Parathyroid adenoma (tissue), 2 donors: ENCODE results near the gene KCNH1.

Source experiments
- H2AFZ ChIP-seq: fragments of 300-600 bp; sonication (generic); one replicate; pipeline ENCODE4 v1.7.0; 2017; ENCODE audit warnings: antibody characterized with exemption, mild to moderate bottlenecking
- H3K27ac ChIP-seq: fragments of 300-600 bp; sonication (generic); one replicate; pipeline ENCODE4 v1.7.0; 2017
- H3K27me3 ChIP-seq: fragments of 300-600 bp; sonication (generic); one replicate; pipeline ENCODE4 v1.7.0; 2017; ENCODE audit warnings: low read length; ENCODE audit not compliant: control insufficient read depth, insufficient read depth
- H3K36me3 ChIP-seq: fragments of 300-600 bp; sonication (generic); one replicate; pipeline ENCODE4 v1.7.0; 2017; ENCODE audit warnings: low read length; ENCODE audit not compliant: control insufficient read depth, insufficient read depth
- H3K4me1 ChIP-seq: fragments of 300-600 bp; sonication (generic); one replicate; pipeline ENCODE4 v1.7.0; 2017; ENCODE audit warnings: control low read depth
- H3K4me2 ChIP-seq: fragments of 300-600 bp; sonication (generic); one replicate; pipeline ENCODE4 v1.7.0; 2017; ENCODE audit warnings: low read length
- H3K4me3 ChIP-seq: fragments of 300-600 bp; sonication (generic); one replicate; pipeline ENCODE4 v1.7.0; 2017; ENCODE audit warnings: low read depth, low read length
- H3K79me2 ChIP-seq: fragments of 300-600 bp; sonication (generic); one replicate; pipeline ENCODE4 v1.7.0; 2017; ENCODE audit warnings: control low read depth
- H3K9ac ChIP-seq: fragments of 300-600 bp; sonication (generic); one replicate; pipeline ENCODE4 v1.7.0; 2017; ENCODE audit warnings: mild to moderate bottlenecking
- H3K9me3 ChIP-seq: fragments of 300-600 bp; sonication (generic); one replicate; pipeline ENCODE4 v1.7.0; 2017; ENCODE audit warnings: low read length; ENCODE audit not compliant: control insufficient read depth
- TF ChIP-seq, protein P1 (sequence below): fragments of 300-600 bp; sonication (generic); IDR thresholded peaks from one replicate; pipeline ENCODE4 v1.7.0; 2017; ENCODE audit warnings: antibody characterized with exemption, mild to moderate bottlenecking
- donor health status: primary hyperparathyroidism.

Gene KCNH1

DNA sequence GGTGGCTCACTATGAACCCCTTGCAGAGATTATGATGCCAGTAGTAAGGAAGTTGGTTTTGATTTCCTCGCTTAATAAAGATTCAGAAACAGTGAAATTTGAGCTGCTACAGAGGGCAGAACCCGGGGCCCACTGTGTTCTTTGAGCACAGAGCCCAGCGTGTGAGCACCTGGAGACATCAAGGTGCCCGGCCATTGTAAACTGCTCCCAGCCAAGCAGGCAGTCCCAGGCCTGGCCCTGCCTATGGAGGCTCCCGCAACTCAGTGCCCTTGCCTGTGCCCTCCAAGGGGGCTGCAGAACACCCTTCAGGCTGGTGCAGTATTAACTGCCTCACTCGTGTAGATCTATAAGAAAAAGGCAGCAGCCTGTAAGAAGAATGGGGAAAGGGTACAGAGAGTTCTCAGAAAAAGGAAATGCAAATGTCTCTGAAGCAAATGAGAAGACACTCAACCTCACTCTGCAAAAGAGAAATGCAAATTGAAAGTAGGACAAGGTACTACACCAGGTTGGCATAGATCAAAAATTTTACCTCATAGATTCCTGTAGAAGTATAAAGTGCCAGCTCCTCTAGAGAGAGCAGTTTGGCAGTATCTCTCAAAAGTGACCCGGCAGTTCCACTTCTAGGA, 481.5 kb downstream of the KCNH1 start:
- H3K4me3 ChIP-seq, result no peak overlapping the region
- no peaks in the 10 kb centered on the region for H3K9me3 ChIP-seq
- no peak overlapping the region for H3K9ac ChIP-seq
- H3K27ac ChIP-seq, result no peak overlapping the region
- no peaks in the 10 kb centered on the region for H3K27me3 ChIP-seq
- H3K4me1 ChIP-seq, result no peaks in the 10 kb centered on the region
- H2AFZ ChIP-seq, result no peak overlapping the region
- H3K79me2 ChIP-seq, result no peaks in the 10 kb centered on the region
- no peaks in the 10 kb centered on the region for H3K36me3 ChIP-seq
- H3K4me2 ChIP-seq, result no peak overlapping the region
- TF ChIP-seq, protein P1, sequence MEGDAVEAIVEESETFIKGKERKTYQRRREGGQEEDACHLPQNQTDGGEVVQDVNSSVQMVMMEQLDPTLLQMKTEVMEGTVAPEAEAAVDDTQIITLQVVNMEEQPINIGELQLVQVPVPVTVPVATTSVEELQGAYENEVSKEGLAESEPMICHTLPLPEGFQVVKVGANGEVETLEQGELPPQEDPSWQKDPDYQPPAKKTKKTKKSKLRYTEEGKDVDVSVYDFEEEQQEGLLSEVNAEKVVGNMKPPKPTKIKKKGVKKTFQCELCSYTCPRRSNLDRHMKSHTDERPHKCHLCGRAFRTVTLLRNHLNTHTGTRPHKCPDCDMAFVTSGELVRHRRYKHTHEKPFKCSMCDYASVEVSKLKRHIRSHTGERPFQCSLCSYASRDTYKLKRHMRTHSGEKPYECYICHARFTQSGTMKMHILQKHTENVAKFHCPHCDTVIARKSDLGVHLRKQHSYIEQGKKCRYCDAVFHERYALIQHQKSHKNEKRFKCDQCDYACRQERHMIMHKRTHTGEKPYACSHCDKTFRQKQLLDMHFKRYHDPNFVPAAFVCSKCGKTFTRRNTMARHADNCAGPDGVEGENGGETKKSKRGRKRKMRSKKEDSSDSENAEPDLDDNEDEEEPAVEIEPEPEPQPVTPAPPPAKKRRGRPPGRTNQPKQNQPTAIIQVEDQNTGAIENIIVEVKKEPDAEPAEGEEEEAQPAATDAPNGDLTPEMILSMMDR, result no peak

DNA sequence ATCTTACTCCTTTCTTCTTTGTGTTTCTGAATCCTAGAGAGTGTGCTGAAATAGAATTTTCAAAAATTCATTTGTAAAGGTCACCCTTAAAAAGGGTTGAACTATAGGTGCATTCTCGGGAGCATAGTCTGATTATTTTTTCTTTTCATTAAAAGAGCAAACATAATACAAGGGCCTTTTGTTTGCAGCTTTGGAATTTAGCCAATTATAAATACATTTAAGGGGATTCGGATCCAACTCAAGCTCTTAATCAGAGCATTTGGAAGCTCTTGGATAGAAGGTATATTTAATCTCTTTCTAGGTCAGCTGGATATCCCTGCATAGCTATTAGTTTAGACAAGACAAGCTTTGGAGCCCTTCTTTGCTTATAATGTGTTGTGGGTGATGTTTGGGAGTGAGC, 483.5 kb downstream of the KCNH1 start:
- H2AFZ ChIP-seq, result no peak overlapping the region
- H3K36me3 ChIP-seq, result no peaks in the 10 kb centered on the region
- H3K79me2 ChIP-seq, result no peaks in the 10 kb centered on the region
- TF ChIP-seq, protein P1, result no peak
- no peak overlapping the region for H3K4me3 ChIP-seq
- no peaks in the 10 kb centered on the region for H3K4me1 ChIP-seq
- no peak overlapping the region for H3K27ac ChIP-seq
- no peaks in the 10 kb centered on the region for H3K27me3 ChIP-seq
- no peak overlapping the region for H3K9ac ChIP-seq
- no peak overlapping the region for H3K4me2 ChIP-seq
- no peaks in the 10 kb centered on the region for H3K9me3 ChIP-seq

DNA sequence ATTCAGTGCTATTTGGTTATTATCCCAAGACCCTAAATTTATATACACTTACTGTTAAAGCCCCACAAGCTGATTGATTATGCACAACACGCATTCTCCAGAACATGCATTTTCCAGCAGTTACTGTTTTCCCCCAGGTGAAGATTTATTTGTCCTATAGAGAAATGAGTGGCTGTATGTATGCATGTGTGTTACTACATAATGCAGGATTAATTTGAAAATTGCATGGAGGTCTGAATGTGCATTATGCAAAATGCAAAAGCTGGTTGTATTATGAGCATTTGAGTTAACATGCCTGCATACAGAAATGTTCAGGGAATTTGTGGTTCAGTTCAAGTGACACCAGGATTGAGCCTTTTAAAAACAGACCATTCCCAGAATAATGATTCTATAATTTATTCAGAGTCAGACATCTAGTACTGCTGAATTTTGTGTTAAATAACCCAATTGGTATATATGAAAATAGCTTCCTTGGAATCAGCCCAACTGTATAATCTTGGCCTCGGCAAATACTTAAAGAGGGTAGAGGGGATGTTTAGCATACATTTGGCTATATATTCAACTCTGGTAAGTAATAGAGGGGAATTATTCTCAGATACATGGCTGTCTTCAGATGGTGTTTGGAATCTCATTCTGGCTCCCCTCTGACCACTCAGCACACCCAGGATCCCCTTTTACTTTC, 485.2 kb downstream of the KCNH1 start:
- Histone ChIP-seq H3K4me3 (no peak overlapping the region), H3K9me3 (no peaks in the 10 kb centered on the region), H3K4me1 (no peaks in the 10 kb centered on the region), H3K27me3 (no peaks in the 10 kb centered on the region), H2AFZ (no peak overlapping the region), H3K4me2 (no peak overlapping the region), H3K36me3 (no peaks in the 10 kb centered on the region), H3K27ac (no peak overlapping the region), H3K9ac (no peak overlapping the region), H3K79me2 (no peaks in the 10 kb centered on the region)
- TF ChIP-seq, protein P1, result no peak

DNA sequence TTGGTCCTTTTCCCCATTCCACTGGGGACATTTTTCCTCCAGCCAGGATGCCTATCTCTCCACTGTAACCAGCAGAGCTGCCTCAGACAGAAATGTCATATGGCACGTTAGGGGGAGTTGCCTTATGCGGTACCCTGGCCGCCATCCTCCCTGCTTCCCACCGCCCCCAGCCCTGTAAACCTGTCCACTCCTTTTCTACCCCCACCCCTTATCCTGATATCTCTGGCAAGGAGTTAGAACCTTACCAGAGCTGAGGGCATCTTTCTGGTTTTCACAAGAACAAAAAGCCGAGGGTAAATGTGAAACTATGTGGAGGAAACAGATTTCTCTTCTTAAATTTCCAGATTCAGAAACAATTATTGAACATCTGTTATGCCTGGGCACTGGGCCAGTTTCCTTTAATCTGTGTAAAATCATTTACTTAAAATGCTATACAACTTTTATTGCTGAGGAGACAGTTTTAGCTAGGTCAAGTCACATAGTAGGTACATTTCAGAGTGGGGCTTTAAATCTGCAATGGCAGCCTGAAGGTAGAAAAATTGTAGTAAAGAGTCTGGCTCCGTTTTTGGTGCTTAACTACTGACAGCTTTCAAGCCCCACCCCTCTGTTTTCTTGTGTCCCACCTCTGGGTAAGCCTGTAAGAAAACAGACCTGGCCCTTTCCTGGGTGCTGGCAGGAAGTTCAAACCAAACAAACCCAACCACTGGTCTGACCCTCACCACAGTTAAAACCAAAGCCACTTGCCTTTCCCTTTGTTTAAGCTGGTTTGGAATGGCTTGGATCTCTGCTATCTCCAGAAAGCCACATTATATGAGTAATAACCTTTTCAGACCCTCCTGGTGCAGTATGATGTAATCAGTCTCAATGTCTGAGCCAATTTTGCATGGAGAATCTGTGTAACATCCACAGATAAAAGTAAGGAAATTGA, 486.3 kb downstream of the KCNH1 start:
- H3K4me1 ChIP-seq, result no peaks in the 10 kb centered on the region
- H3K9ac ChIP-seq, result no peak overlapping the region
- no peak overlapping the region for H3K27ac ChIP-seq
- H2AFZ ChIP-seq, result no peak overlapping the region
- no peaks in the 10 kb centered on the region for H3K27me3 ChIP-seq
- TF ChIP-seq, protein P1, result no peak
- H3K4me2 ChIP-seq, result no peak overlapping the region
- no peaks in the 10 kb centered on the region for H3K36me3 ChIP-seq
- no peak overlapping the region for H3K4me3 ChIP-seq
- H3K79me2 ChIP-seq, result no peaks in the 10 kb centered on the region
- no peaks in the 10 kb centered on the region for H3K9me3 ChIP-seq
